Measurements from ENCODE around the gene PBX2.
"Not testable (repeated sequence)": the region's sequence is repeated elsewhere in the genome, so short reads cannot be mapped to it uniquely, and the experiment has no call there.

Gene PBX2

DNA sequence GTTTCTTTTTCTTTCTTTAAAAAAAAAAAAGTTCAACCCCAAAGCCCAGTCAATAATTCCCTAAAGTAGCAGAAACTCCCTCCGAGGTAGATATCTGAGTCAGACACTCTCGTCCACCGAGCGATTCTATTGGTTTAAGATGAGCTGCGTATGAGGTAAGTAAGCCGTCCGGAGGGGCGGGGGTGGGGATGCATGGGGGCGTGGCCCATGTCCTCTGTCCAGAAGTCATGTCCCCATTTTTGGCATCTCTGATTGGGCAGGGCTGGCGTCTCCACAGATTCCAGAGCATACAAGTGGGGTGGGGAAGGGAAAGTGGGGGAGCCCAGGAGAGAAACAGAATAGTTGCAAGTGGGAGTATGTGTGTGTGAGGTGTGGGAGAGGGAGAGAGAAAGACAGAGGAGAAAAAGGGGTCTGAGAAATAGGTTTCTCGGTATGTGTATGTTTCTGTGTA lies 4.3 kb downstream of the PBX2 start:
- not testable (repeated sequence) for DNase-seq

DNA sequence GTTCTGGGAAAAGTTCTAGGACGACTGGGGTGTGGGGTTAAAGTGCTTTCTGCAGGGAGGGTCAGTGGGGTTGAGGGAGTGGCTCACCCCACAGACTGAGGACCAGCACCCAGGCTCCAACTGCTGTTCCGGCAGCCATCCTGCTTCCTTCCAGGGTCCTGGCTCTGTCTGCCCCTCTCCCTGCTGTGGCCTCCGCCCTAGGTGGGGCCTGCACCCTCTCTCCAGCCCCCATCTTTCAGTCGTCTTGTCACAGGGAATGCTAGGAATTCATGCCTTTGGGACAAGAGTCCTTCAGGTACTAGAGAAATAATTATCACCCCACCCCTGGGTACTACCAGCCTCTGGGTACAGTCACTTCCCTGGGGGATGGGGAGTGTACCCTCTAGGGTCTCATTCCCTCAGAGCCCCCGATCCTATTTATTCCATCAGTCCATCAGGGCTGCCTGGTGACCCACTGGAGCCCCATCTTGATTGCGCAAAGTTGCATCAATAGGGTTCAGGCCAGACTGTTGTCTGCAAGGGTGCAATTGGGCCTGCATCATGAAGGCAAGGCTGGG lies 5.8 kb downstream of the PBX2 start, which contains the start of gene AGER:
Gene AGER (minus strand): TSS at position 170 of the 557 bp plus-strand sequence. CDS start 31 bp downstream, at position 139.
- DNase-seq = no peak

DNA sequence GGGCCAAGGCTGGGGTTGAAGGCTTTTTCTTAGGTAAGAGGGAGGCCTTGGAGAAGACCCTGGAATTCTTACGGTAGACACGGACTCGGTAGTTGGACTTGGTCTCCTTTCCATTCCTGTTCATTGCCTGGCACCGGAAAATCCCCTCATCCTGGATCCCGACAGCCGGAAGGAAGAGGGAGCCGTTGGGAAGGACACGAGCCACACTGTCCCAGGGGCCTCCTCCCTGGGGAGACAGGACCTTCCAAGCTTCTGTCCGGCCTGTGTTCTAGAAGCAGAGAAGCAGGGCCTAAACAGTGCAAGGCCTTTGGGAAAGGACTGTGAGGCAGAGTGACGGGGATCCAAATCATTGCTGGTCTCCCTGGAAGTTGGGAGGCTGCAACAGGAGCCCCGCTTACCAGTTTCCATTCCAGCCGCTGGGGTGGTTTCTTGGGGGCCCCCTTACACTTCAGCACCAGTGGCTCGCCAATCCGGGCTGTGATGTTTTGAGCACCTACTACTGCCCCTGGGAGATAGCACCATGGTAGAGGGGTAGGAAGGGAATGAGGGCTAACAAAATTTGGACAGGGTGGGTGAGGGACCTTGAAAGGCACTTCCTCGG lies 6.4 kb downstream of the PBX2 start:
- no peak for DNase-seq

DNA sequence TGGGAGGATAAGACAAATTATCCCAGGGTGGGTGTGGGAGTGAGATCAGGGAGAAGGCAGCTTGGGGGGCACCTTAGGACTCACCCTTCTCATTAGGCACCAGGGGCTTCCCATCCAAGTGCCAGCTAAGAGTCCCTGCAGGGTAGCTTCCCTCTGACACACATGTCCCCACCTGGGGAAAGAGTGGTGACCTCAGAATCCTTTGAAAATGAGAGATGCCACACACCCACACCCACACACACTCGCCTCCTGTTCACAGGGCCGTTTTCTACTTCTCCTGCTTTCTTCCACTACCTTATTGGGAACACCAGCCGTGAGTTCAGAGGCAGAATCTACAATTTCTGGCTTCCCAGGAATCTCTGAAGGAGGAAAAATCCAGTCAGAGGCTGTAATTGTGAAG lies 7.0 kb downstream of the PBX2 start:
- DNase-seq = no peak

DNA sequence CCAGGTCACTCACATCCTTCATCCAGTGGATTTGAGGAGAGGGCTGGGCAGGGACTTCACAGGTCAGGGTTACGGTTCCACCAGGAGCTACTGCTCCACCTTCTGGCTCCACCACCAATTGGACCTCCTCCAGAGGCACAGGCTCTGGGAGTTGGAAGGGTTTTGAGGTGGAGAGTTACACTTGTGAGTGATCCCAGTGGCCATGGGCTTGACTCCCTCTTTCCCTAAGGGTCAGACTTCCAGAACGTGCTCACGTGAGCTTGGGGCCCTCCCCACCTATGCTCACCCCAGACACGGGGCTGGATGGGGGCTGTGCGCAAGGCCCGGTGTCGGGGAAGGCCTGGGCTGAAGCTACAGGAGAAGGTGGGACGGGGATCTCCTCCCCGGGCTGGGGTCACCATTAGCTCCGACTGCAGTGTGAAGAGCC lies 7.4 kb downstream of the PBX2 start:
- no peak for DNase-seq

DNA sequence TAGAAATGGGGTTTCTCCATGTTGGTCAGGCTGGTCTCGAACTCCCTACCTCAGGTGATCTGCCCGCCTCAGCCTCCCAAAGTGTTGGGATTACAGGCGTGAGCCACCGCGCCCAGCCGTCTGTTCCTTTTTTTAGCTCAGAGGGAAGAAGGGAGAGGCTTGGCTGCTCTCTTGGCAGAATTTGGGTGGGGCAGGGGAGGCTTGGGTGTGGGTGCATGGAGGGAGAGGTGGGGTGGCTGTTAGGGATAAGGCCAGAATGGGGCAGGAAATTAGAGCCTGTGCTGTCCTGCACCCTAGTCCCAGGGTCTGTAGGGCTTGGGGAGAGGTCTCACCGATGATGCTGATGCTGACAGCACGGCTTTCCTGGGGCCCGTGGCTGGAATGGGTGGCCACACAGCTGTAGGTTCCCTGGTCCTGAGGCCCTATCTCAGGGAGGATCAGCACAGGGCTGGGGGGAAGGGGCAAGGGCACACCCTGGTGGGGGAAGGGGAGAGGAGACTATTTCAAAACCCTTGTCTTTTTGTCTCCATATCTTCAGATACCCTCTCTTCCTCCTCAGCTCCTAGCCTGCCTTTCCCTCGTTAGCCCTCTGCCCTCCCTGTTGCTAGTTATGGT lies 8.0 kb downstream of the PBX2 start:
- no peak for DNase-seq

DNA sequence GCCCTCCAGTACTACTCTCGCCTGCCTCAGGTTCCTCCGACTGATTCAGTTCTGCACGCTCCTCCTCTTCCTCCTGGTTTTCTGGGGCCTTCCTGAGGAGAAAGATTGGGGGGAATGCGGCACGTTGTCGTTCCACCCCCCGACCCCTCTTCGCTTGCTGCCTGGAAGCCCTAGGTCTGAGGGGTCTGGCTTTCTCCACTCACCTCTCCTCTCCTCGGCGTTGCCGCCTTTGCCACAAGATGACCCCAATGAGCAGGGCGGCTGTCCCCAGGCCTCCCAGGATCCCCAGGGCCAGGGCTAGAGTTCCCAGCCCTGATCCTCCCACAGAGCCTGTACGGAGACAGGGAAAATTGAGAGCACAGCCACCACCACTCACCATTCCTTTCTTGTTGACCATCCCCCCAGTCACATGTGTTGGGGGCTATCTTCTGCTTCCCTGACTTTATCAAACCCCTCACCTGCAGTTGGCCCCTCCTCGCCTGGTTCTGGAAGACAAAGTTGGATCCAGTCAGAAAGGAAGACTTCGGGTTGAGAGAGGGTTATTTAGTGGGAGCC lies 8.8 kb downstream of the PBX2 start:
- DNase-seq = no peak

DNA sequence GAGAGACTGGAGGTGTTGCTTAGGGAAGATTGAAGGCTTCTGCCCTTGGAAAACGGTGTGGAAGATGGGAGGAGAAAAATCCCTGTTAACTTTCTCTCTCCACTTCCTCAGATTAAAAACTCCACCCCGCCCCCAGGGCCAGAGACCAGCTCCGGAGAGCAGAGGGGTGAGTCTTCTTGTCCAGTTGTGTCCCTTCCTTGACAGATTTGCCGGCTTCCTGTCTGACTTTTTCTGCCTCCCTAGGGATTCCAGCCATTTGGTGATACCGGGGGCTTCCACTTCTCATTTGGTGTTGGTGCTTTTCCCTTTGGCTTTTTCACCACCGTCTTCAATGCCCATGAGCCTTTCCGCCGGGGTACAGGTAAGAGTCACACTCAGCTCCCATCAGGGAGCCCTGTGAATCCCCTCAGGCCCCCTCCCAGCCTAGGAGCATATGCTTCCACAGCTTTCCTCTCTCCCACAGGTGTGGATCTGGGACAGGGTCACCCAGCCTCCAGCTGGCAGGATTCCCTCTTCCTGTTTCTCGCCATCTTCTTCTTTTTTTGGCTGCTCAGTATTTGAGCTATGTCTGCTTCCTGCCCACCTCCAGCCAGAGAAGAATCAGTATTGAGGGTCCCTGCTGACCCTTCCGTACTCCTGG lies 10.1 kb downstream of the PBX2 start:
- no peak for DNase-seq

DNA sequence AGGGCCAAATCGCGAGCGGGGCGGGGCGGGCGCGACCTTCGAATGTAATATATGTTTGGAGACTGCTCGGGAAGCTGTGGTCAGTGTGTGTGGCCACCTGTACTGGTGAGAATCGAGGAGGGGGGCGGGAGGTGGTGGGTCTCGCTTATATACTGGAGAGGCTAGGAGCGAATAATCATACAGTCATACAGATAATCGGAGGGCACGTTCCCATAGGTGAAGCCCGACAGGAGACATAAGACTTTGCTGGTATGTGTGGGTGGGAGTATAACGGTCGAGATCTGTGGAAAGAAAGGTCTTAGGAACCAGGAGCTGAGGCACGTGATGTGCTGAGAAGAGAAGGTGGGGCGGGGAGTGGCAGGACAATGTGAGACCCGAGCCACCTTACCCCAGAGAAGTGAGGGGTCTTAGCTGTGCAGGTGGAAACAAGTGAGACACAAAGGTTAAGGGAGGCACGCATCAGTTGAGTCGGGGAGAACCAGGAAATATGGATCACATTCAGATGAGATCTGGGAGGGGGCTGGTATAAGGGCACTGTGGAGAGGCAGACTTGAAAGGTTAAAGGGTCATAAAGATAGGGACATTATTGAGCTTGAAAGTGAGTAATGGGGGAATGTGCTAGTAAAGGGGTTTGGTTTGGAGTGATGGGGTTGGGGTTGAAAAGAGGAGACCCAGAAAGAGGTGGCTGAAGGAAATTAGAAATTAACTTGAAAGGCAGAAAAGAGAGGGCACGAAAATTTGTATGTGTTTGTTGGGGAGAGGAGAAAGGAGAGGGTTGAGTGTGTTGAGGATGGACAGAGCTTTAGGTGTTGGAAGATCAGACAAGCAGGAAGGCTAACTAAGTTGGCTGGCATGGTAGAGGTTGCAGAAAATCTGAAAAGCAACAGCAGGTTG lies 11.2 kb downstream of the PBX2 start:
- no peak for DNase-seq

DNA sequence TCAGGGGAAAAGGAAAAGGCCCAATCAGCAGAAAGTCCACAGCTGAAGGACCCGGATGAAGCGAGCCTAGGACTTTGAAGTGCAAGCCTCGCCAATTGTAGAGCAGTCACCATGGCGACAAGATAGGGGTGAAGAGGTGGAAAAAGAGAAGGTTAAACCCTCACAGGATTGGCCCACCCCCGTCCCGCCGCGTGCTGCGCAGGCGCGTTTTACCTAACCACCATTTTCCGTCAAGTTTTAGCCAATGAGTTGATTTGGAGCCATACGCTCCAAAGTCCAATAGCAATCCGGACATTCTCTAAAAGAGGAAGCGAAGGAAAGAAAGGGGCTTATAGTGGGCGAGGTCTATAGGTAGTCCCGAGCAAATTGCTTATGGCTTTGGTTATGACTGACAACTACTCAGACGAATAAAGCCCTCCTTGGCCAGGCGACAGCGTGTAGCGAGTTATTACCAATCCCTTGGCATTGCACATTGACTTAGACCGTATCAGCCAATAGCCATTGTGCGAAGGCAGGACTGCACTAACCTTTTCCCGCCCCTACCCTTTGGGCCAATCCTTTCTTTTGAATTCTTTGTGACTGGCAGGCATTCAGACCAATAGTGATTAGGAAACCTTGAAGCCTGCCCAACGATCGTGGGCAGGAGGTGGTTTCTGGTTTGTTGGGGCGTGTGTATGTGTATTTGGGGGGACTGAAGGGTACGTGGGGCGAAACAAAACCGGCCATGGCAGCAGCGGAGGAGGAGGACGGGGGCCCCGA lies 12.0 kb downstream of the PBX2 start, which contains the start of gene RNF5:
Gene RNF5 (plus strand): TSS at position 618 of the 759 bp plus-strand sequence. CDS start 107 bp downstream, at position 725.
- DNase-seq = peak; percentile 93

DNA sequence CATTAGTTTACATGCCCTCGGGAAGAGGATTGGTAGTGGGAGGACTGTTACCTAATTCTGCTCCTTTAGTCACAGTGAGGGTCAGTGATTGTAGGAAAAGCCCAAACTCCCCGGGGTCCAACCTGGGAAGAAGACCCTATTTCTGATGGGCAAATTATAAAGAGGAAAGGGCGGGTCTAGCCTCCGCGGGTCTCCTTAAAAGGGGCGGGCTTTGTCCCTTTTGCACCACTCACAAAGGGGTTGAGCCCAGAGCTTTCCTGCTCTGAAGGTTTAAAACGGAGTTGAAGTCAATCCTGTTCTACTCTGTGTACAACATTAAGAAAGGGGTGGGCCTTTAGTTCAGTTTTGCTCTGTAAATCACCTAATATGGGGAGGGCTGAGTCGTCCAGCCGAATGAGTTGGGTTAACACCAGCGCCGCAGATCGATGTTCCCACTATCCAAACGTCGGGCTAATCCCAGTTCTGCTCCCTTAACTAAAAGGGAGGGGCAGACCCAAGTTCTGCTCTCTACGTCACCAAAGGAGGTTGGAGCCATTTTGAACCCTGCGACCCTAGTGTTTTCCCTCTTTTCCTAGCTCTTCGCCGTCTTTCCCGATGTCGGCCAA lies 12.7 kb downstream of the PBX2 start:
- DNase-seq = no peak

DNA sequence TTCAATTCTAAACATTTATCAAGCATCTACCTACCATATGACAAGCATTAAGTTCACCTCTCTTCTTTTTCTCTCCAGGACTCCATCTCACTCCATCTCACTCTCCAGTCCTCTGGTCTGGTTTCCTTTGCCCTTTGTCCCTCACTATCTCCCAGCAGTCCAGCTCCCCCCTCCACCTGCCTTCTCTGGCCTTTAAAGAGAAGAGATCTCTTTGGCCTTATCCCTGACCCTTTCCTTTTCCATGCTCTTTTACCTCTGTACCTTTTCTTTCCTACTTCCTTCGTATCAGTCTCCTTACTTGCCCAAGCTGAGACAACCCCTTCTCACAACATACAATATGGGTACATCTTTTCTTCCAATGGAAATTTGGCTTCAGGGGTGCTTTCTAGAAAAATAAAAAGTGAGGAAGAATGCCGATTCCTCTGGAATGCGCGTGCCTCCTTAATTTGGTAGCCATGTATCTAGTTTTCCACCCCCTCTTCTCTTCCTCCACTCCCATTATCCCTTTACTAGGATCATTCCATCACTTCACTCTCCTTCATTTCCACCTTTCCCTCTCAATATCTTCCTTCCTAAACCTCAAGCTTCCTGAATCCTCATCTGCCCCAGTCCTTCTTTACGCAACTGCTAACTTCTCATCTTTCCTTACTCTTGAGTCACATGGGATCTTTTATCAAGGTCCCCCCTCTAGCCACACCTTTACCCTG lies 13.4 kb downstream of the PBX2 start:
- DNase-seq = no peak

DNA sequence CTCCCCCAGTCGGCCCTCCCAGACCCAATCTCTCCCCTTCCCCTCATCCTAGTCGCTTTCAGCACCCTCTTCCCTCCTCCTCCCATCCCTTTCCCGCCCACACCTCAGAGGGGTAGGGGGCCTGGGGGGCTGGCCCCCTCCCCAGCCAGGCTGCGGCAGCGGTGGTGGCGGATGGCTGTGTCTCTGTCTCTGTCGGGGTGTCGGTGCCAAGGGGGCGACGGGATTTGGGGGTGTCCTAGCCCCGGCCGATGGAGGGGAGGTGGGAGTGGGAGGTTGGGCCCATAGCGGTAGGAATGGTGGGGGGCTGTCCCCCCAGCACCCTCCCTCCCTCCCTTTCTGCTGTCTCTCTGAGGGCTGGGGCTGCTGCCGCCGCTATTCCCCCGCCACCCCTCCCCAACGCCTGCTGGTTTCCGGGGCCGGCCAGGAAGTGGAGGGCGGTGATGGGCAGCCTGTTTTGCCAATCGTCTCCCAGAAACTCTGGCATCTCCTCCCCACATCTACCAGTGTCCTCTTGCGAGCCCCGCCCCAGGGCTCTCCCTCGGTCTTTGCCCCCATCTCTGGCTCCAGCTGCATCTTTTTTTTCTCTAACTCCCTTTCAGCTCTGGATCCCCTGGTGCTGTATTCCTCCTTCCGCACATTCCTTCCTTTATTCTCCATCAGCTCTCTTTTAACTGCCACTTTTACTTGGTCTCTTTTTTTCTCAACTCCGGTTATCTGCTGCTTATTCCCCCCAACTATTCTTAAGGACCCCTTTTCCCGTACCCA lies 14.1 kb downstream of the PBX2 start, which contains the start of gene AGPAT1:
Gene AGPAT1 (minus strand): TSS at position 374 of the 765 bp plus-strand sequence. CDS start 4,588 bp downstream, outside the sequence.
- DNase-seq = peak; percentile 97

DNA sequence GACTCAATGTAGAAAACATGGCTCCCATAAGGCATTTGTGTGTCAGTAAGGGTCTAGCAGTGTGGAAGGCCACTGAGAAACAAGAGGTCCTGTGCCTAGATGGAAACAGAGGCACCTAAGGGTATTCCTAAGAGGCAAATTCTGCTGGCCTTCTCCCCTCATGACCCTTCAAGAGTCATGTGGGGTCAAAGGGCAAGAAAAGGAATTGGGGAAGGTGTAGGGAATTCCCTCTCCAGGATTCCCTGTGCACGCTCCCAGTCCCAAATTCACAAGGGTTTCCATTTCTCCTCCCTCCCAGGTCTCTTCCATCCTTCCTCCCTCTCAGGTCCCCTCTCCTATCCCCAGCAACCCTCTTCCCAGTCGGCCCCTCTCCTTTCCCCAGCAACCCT lies 14.7 kb downstream of the PBX2 start:
- no peak for DNase-seq

DNA sequence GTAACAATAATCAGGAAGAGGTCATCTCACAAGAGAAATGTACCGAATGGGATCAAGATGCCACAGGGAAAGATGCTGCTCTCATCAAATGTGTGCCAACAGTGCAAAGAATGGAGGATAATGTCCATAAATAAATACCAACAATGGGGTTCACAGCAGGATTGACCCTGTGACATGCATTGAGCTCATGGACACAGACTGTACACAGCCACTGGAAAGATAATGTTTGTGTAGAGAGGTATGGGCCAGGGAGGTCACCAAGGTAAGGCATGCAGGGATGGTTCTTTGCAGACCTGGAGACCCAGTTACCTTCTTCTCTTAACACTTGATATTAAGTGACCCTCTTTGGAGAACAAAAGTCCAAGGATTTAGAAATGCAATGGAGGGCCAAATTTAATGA lies 15.6 kb downstream of the PBX2 start:
- DNase-seq = no peak

DNA sequence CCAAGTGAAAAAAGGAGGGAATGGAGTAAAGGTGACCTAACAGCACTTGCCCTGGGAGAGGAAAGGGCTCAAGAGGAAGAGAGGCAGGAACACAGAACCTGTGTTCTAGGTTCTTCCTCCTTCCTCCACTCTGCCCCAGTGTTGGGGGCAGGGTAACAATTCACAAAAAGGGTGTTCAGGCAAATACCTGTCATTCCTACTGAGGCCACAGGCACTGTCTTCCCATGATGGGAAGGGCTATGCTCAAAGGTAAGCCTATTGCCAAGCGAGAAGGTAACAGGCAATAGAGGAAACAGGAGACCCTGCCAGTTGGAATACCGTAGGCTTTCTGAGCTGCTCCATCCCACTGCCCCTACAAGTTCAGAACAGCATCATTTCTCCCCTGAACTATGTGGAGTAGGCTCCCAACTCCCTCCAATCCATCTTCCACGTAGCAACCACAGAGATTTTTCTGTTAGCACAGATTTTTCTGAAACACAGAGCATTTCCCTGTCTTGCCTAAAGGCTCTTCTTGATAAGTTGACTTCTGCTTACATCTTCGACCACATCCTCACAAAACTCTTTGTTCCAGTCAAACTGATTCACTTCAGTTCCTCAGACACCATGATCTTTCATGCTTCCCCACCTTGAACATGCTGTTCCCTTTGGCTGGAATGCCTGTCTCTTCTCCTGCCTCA lies 16.8 kb downstream of the PBX2 start:
- no peak for DNase-seq

DNA sequence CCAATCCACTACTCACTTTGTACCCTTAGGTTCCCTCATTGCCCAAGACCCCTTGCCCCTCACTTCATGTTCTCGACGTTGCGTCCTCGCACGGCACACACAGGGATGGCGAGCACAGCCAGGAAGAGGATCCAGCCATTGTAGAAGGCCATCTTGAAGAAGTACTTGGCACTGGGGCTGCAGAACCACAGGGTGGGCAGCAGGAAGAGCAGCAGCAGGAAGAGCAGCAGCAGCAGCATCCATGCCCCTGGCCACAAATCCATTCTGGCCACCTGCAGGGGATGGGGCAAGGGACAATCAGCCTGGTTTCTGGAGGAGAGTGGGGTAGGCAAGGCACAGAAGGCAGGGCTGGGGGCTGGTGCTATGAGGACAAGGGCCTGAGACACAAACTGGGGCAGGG lies 18.8 kb downstream of the PBX2 start:
- no peak for DNase-seq

DNA sequence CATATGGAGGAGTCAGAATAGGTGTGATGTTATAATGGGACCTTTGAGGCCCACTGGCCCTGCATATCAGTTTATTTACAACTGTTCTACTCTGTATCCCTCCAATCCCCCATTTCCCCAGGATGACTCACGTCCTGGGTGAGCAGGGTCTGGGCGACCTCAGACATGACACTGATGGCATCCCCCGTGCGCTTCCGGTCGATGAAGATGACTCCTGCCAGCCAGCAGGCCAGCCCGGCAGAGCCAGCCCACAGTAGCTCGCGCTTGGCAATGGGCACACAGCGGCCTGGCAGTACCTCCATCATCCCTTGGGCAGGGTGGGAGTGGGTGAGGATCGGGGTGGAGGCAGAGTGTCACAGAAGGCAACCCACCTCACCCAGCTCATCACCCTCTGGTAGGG lies 19.7 kb downstream of the PBX2 start:
- DNase-seq = no peak
